Stimulated activated CD4-positive, alpha-beta T cell treated with anti-CD3 and anti-CD28 coated beads, Interleukin-12 subunit alpha, Interleukin-12 subunit beta, amount 100 ng/mL, for 48 hours (primary cell): ENCODE results near the gene SLC66A2.

Source experiments
- DNase-seq, 3 donors: peaks; one replicate each; pipeline ENCODE4 v3.0.0-alpha.2; 2020; ENCODE audit warnings: low read depth in 2 of 3, low spot score in 1 of 3

SLC66A2 gene

GRCh38 chr18:79921984-79922965 is 29.2 kb downstream of the SLC66A2 start:
- no peak for DNase-seq

- no peak for DNase-seq
Observed at GRCh38 chr18:79919089-79919488, 32.4 kb downstream of the SLC66A2 start.

- no peak for DNase-seq
Observed at GRCh38 chr18:79918615-79919011, 32.8 kb downstream of the SLC66A2 start.

GRCh38 chr18:79917853-79918614 is 33.4 kb downstream of the SLC66A2 start:
- DNase-seq, result no peak

GRCh38 chr18:79917169-79917852 is 34.1 kb downstream of the SLC66A2 start:
- DNase-seq, result no peak

GRCh38 chr18:79916546-79917168 is 34.8 kb downstream of the SLC66A2 start:
- DNase-seq, result no peak

- DNase-seq, result no peak
Observed at GRCh38 chr18:79916128-79916494, 35.3 kb downstream of the SLC66A2 start.

GRCh38 chr18:79915161-79916127 is 36.0 kb downstream of the SLC66A2 start:
- no peak for DNase-seq

GRCh38 chr18:79914614-79915160 is 36.8 kb downstream of the SLC66A2 start:
- no peak for DNase-seq

- no peak for DNase-seq
Observed at GRCh38 chr18:79912994-79913831, 38.2 kb downstream of the SLC66A2 start.

GRCh38 chr18:79912409-79912991 is 39.0 kb downstream of the SLC66A2 start:
- DNase-seq, result peak in 1 of 3 donors; percentile 23

- DNase-seq, result no peak
Observed at GRCh38 chr18:79911344-79912270, 39.8 kb downstream of the SLC66A2 start.

- no peak for DNase-seq
Observed at GRCh38 chr18:79910563-79911343, 40.7 kb downstream of the SLC66A2 start.

GRCh38 chr18:79906706-79907105 is 44.7 kb downstream of the SLC66A2 start:
- no peak for DNase-seq

- no peak for DNase-seq
Observed at GRCh38 chr18:79905993-79906392, 45.5 kb downstream of the SLC66A2 start.

- DNase-seq, result peak in 1 of 3 donors; percentile 11
Observed at GRCh38 chr18:79905389-79905911, 46.0 kb downstream of the SLC66A2 start.
